Stimulated activated naive CD4-positive, alpha-beta T cell (primary cell): ENCODE measurements around the gene CCDC178.
"Not testable (repeated sequence)": the region's sequence is repeated elsewhere in the genome, so short reads cannot be mapped to it uniquely, and the experiment has no call there.

Experiments used
- DNase-seq, 6 experiments: peaks; one replicate each; lab custom pipeline; 2025; lab: John Stamatoyannopoulos, UW

The CCDC178 gene

DNA sequence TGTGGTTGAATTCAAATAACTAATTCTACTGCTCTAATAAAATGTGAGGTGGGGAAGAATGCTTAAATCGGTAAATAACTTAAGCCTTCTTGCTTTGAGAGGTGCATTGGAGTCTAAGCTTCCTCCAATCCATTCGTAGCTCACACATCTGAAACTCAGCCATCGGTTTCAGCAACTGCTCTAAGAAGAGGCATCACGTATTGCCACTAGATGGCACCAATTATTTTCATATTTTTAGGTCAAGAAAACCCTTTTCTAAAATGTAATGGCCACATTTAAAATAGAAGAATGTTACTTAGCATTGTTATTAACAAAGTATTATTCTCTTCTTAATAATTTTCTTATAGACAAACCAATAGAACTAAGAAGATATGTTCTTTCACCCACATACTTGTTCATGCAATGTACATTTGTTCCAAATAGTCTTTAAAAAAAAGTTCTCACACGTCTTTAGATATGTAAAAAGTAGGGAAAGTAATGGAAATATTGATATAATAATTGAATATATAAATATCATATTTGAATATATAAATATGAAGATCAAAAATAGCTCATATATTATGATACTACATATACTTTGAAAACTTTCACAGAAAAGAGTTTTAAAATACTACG, 229.8 kb downstream of the CCDC178 start:
- no peak for DNase-seq

DNA sequence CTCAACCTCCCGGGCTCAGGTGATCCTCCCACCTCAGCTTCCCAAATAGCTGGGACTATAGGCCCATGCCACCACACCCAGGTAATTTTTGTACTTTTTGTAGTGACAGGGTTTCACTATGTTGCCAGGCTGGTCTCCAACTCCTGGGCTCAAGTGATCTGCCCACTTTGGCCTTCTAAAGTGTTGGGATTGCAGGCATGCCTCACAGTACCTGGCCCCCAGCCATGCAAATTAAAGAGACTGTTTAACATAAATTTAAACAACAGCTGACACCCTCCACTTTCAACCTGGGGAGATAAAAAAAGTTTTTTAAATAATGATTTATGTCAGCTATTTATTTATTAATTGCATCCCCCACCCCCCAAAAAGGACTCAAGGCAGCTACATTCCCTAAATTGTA, 234.7 kb downstream of the CCDC178 start:
- no peak for DNase-seq

DNA sequence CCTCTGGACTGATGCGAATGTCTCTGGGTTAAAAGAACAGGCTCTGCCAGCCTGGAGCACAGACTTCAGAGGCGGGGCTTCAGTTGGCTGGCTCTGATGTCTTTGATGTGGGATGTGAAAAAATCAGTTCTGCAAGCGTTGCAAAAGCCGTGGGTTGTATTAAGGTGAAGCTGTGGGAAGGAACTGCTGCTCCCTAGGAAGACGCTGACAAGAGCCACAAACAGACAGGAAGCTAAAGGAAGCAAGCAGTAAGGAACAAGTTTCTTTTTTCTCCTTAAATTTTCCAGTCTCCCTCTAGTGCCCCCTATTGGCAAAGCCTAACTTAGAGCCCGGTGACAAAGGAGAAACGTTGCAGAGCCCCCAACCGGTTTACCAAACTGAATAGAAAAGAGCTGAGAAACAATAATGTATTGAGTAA, 239.0 kb downstream of the CCDC178 start:
- DNase-seq = no peak

DNA sequence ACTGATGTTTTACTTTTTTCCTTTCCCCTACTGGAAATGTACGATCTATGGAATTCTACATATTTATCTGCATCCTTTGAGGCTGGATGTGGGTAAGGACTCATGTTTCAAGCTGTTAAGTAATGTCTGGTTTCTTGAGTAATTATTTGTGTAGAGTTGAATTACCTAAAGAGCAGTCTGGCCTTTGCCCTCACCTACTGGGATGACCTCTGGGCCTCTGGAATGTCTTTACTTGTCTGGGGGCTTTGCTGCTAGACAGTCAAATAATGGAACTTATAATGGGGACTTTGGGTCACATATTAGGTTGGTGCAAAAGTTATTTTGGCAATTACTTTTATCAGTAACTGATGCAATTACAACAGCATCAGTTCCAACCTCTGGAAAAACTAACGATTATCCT, 244.7 kb downstream of the CCDC178 start:
- DNase-seq = no peak

DNA sequence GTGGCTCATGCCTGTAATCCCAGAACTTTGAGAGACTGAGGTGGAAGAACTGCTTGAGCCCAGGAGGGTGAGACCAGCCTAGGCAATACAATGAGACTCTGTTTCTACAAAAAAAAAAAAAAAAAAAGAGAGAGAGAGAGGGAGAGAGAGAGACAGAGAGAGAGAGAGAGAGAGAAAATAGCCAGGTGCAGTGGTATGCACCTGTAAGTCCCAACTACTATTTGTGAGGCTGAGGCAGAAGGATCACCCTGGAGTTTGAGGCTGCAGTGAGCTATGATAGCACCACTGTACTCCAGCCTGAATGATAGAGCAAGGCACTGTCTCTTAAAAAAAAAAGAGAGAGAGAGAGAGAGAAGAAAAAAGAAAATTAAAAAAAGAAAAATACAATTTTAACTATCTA, 245.7 kb downstream of the CCDC178 start:
- no peak for DNase-seq

DNA sequence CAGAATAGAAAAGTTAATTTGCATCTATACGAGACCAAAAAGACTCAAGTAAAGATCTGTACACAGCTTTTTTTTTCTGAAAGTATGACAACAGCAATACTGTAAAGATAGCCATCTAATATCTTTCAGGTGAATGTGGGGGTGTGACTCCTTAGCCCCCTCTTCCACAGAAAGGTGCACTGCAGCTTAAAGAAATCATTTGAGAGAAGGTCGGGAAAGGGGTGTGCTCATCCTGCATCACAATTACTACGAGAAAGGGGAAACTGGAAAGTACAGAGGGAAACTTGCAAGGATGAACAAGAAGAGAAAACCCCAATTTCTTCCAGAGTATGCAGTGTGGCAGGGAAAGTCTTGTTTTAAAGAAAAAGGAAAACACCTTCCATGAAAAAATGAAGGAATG, 255.6 kb downstream of the CCDC178 start:
- no peak for DNase-seq

DNA sequence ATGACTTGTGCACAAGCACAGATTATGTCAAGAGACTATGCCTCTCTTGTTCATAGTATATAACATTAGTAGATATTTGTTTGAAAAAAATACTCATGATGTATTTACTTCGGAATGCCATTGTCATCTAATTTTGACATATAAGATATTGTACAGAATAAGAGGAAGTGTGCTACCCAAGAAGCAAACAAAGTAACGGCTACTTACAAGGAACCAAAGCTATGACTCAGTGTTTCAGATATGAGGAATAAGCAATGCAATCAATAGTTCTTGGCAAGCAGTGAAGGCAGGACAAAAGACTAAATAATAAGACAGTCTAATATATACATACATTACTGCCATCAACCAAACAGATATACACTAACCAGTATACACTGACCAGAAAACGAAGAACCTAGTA, 256.3 kb downstream of the CCDC178 start:
- no peak for DNase-seq

DNA sequence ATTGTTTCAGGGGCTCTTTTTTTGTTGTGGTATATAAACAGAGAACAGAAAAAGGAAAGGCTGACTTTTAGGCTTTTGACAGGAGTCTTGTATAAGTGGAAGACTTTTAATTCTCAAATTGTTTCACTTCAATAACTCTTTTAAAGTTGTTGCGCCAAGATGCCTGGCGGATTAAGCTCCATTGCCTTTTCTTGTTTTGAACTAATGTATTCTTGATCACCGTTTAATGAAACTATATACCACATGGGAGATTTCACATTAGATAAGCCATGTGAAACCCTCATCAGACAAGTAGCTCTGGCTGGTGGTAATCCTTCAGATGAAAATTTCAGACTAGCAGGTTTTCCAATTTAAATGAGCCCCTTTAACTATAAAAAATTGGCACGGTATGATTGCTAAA, 257.4 kb downstream of the CCDC178 start:
- no peak for DNase-seq

DNA sequence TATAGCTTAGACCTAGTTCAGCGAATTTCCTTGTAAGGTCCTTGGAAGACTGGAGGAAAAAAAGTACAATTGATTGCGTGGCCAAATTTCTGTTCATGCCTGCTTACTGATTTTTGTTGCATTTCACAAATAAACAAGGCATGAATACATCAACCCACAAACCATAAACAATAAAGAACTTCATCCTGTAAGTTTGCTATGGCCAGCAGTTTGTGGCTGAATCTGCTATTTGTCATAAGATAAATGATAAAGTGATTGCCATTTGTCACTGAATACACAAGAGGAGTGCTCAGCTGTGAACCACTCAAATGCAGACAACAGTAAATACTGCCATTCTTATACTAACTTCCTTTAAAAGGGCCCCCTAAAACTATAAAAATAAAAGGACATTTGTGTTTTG, 259.5 kb downstream of the CCDC178 start:
- no peak for DNase-seq

DNA sequence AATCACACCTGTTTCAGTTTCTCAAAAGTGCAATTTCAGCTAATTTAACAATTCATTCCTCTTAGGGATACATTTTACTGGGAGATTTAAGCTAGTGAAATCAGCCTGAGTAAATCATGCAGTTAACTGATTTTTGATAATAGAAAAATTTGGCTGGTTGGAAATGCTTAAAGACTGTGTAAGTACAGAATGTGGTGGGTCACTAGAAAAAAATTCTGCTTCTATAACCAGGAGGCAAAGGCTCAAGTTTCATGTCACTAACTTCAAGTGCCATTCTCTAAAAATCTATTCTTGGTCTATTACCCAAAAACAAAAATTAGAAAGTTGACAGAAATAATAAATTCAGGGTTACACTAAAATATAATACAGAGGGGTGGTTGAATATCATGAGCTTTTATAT, 271.3 kb downstream of the CCDC178 start:
- DNase-seq = no peak

DNA sequence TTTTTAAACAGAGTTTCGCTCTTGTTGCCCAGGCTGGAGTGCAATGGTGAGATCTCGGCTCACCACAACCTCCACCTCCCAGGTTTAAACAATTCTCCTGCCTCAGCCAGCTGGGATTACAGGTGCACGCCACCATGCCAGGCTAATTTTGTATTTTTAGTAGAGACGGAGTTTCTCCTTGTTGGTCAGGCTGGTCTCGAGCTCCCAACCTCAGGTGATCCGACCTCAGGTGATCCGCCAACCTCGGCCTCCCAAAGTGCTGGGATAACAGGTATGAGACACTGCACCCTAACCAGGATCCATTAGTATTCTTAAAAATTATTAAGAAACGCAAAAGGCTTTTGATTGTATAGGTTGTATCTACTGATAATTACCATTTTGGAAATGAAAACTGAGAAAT, 276.4 kb downstream of the CCDC178 start:
- DNase-seq = not testable (repeated sequence)

DNA sequence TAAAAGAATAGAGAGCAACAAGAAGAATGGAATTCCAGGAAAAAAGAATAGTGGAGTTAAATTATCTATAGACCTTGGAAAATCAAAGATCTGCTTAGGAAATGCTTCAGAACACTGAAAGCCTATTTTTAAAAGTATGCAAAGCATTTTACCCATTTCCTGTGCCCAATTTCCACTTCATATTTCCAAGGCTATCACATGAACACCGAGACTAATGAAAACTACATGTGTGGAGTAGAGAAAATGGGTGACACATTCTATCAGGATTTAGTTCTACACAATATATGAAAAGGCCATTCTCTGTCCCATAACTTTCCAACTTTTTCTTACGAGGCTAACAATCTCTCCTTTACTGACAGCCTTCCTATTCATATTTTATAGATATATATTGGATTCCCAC, 279.4 kb downstream of the CCDC178 start:
- DNase-seq = no peak

DNA sequence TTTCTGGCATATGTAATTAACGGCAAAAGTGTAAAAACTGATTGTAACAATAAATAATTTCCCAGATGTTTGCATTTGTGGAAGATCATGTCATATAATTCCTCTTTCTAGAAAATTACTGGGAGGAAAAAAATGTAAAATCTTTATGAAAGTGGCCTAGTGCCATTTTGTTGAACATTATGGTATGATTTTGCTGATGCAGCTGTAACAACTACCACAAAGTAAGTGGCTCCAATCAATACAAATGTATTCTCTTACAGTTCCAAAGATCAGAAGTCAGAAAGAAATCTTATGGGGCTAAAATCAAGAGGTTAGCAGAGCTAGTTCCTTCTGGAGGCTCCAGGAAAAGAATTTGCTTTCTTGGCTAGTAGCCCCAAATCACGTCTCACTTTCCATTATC, 281.4 kb downstream of the CCDC178 start:
- no peak for DNase-seq

DNA sequence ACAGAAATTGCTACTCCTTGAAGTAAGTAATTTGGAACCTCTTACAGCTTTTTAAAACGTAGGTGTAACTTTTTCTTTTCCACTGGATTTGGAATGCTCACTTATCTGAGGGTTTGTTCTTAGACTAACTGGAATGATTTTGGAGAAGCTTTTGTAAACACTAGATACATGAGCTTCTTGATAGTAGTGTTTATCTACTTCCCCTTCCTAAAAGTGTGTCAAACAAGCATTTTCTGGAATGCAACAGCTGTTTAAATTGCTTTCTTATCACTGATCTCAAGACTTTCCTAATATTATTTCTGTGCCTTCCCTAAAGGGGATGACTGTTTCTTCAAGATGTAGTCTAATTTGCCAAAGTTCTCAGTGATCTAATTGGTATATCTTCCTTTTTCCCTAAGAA, 282.6 kb downstream of the CCDC178 start:
- DNase-seq = no peak

DNA sequence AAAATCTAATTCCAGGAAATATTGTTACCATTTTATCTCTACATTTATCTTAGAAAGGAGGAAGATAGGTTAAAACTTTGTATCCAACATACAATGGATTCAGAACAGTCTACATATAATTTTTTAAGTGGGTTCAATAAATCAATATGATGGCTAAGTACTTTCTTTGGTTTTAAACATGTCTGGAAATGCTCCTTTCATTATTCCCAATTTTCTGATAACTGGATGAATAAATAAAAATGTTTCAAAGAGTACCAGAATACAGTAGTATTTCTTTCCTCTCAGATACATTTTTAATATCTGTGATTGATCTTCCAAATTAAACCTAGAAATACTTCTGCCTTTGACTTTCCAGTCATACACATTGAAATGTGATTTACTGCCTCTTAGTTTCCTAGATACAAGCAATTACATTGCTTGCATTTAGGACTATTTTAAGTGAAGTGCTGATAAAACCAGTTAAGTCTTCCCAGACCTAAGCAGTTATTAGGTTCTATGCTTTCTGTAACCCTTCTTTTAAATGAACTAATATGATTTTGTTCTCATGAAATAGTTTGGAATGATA, 283.5 kb downstream of the CCDC178 start:
- DNase-seq = no peak

DNA sequence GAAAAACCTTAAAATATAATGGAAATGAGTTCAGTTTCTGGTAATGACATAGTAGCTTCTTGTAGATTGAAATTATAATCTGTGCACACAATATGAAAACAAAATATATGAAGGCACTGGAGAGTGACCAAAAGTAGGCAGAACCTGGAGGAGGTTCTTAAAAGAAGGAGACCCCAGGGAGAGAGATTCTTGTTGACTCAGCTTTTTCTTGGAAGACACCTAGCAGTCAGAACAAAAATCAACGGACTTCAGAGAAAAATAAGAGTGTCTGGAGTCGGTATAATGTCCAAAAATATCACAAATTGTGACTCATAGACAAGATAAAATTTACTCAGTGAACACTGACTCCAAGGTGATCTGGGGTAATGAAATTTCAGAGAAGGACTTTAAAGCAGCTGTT, 286.5 kb downstream of the CCDC178 start:
- DNase-seq = no peak

DNA sequence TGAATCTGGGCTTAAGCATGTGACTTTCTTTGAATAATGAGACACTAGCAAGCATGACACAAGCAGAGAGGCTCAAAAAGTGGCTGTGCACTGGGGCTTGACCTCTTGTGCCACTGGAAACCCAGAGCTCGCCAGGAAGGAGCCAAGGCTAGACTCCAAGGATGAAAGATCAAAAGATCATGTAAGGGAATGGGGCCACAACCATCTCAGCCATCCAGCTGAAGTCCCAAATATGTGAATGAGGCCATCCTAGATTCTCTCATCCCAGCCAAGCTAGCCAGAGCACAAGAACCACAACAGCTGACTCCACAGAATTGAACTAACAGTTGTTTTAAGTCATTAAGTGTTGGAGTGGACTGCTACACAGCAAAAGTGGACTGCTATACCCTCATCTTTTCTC, 288.1 kb downstream of the CCDC178 start:
- DNase-seq = no peak

DNA sequence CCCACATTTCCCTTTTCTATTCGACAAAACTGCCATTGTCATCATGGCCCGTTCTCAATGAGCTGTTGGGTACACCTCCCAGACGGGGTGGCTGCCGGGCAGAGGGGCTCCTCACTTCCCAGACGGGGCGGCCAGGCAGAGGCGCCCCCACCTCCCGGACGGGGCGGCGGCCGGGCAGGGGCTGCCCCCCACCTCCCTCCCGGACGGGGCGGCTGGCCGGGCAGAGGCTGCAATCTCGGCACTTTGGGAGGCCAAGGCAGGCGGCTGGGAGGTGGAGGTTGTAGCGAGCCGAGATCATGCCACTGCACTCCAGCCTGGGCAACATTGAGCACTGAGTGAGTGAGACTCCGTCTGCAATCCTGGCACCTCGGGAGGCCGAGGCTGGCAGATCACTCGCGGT, 292.7 kb downstream of the CCDC178 start:
- DNase-seq = not testable (repeated sequence)

DNA sequence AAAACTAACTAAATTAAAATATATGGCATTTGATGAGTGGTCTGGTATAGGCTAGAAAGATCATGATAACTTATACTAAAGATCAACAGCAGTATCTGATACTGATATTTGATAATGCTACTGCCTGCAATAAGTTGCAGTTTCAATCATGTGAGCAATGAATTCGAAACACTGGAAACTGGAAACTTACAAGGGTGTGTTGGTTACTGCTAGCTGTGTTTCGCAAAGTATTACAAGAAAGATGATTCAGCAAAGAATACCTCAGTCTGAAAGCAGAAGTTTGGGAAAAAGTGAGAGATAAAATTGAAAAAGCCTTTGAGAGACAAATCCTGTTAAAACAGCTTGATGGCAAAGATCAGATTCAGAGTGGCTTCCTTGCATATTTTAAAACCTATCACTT, 294.5 kb downstream of the CCDC178 start:
- no peak for DNase-seq

DNA sequence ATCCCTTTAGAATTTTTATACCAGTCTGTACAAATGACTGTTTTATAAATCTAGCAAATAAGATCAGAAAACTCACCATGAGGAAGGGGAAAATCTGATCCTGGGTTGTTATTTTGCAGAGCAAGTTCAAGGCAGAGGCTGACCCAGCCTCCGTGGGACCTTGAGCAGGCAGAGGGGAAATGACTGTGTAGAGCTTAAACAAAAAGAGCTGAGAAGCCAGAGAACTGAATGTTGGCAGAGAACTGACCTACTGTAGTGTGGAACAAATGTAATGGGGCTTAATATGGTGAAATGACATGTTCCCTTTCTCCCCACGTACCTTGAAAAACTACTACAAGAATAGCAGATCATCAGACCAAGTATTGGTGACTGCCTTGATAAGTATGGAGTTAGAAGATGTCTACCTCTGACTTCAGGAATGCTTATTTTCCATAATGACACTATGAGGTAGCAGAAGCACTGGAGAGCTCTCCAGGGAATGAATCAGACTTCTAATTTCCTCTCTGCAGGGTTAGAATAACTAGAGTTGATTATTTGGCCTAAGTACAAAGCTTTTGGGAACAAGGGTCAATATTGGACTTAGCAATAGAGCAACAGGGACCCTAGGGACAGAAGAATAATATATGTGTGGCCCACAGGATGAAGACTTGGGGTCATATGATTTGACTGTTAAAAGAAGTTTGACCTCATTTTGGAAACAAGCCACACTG, 304.4 kb downstream of the CCDC178 start:
- DNase-seq = no peak

DNA sequence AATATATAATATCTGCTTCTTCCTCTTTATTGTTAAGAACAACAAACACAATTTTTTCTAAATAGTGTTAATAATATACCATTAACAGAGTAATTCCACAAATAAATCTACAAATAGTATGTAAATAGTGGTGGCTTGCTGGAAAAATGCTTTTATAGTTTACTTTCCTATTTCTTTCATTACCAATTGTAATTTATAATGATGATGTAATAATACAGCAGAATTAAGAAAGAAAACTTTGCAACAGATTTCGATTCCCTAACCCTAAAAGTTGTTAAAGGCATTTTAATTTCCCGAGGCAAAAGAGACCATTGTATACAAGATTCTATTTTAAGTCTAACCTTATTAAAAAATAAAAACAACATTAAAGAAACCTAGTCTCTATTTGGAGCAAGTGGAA, 307.9 kb downstream of the CCDC178 start:
- DNase-seq = no peak

DNA sequence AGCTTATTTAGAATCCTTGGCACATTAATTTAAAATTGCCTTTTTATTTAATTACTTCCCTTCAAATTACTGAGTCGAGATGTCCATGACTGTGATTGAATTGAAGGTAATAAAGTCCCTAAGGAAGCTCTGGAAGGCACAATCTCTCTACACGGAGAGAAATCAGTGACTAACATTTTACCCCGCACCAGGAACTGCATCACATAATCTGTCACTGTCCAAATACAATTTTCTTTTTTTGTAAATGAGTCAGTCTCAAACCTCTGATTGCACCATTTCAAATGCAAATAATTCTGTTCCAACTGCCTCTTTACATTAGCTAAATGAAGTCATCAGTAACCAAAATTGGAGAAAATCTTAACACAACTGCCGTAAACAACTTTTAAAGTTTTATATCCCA, 311.9 kb downstream of the CCDC178 start:
- no peak for DNase-seq

DNA sequence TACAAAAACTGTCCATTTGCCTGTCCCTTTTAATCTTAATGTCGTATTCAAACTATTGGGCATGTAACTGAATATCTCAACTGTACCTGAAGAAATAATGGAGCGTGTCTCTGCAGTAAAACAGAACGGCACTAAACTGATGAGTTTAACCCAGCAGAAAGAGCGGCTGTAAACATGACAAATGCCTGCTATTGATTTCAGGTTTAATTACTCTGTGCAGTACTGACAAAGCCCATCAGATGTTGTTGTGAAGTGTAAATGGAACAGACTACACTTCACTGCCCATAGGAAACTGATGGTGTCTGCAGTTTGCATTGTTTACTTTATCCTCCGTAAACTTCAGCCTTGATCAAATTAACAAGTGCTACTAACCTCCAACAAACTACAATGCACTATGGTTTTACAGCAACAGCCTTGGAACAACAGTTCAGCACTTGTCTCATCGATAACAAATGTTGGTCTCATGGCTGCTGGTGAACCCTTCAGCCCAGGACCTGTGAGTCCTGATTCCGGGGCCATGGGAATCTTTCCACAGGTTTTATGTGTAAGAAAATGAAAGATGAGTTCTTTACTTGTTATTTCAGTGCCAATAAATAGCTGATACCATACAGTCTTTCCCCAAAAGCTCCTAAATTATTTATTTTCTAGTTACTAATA, 316.5 kb downstream of the CCDC178 start:
- DNase-seq = no peak
